DOHH2 (cell line): ENCODE results near the gene PRKCZ.

Experiments
- CTCF ChIP-seq: fragments of 200-600 bp; sonication (generic); IDR thresholded peaks from one replicate; pipeline ENCODE4 v1.5.1; 2014; ENCODE audit warnings: antibody characterized with exemption, mild to moderate bottlenecking, low read depth, low read length; ENCODE audit not compliant: poor library complexity, severe bottlenecking
- EZH2phosphoT487 ChIP-seq: fragments of 200-600 bp; sonication (generic); IDR thresholded peaks from 2 replicates; pipeline ENCODE4 v1.6.1; 2017; ENCODE audit warnings: borderline replicate concordance, mild to moderate bottlenecking, antibody characterized with exemption, low read length, moderate library complexity, mixed read lengths

GRCh38 chr1:2129256-2129943, 79.2 kb downstream of the PRKCZ start:
- TF ChIP-seq CTCF = no peak
- TF ChIP-seq EZH2phosphoT487 = no peak
